Panc1 (cell line): ENCODE results near the gene KIRREL3. TPM values are rescaled to one million over a fixed set of nuclear protein-coding genes. Genes with fewer than 3 reads are reported as not detected.

ENCODE experiments used
- ATAC-seq: fragments of 200-7000 bp; cut with Tn5 transposase; 2 replicates; pipeline ENCODE4 v1.9.1; 2020; ENCODE audit warnings: mild to moderate bottlenecking, moderate library complexity
- BruUV-seq: library from RNA; stranded (reverse); fragments of 400-500 nt; replicated peaks from 2 replicates; lab custom pipeline; 2021; lab: Mats Ljungman, UMichigan
- CTCF ChIA-PET: fragments of 300-600 bp; sonication (Branson Sonifier 250); formaldehyde crosslinking; loops from one replicate; lab custom pipeline; 2022; ENCODE audit warnings: antibody characterized with exemption; lab: Charles Lee
- POLR2A ChIA-PET: fragments of 300-600 bp; sonication (Branson Sonifier 250); formaldehyde crosslinking; loops from one replicate; lab custom pipeline; 2022; ENCODE audit warnings: antibody characterized with exemption; lab: Charles Lee
- DNase-seq: peaks from one replicate; pipeline ENCODE4 v3.0.0-alpha.2; 2010; ENCODE audit warnings: low read depth, low spot score
- H3K27ac ChIP-seq: 2 replicates; pipeline ENCODE4 v1.5.1; 2011; ENCODE audit warnings: mild to moderate bottlenecking, low read length, inconsistent platforms
- H3K27me3 ChIP-seq: fragments of 200-500 bp; sonication (Bioruptor generic); 2 replicates; pipeline ENCODE4 v1.6.0; 2014; ENCODE audit warnings: low read length, inconsistent platforms; ENCODE audit not compliant: control insufficient read depth, insufficient read depth
- H3K36me3 ChIP-seq: fragments of 200-500 bp; sonication (Bioruptor generic); 2 replicates; pipeline ENCODE4 v1.5.1; 2014; ENCODE audit warnings: inconsistent platforms, mild to moderate bottlenecking, low read length, moderate library complexity; ENCODE audit not compliant: control insufficient read depth, insufficient read depth
- H3K4me1 ChIP-seq: 2 replicates; pipeline ENCODE4 v1.5.1; 2011; ENCODE audit warnings: inconsistent platforms, mild to moderate bottlenecking, low read length, moderate library complexity; ENCODE audit not compliant: control insufficient read depth, insufficient read depth
- H3K4me3 ChIP-seq, 2 experiments: 2 replicates each; pipeline ENCODE4 v1.5.1; 2011 to 2012; ENCODE audit warnings: low read depth in 2 of 2, low read length in 2 of 2, mild to moderate bottlenecking in 2 of 2, inconsistent platforms in 1 of 2, moderate library complexity in 1 of 2
- H3K9me3 ChIP-seq: fragments of 200-500 bp; sonication (Bioruptor generic); 2 replicates; pipeline ENCODE4 v1.5.1; 2014; ENCODE audit warnings: low read depth, mild to moderate bottlenecking, inconsistent platforms, low read length, moderate library complexity; ENCODE audit not compliant: control insufficient read depth, insufficient read depth
- POLR2AphosphoS5 ChIP-seq: IDR thresholded peaks from 2 replicates; pipeline ENCODE4 v1.6.1; 2012; ENCODE audit warnings: mild to moderate bottlenecking, low read depth, low read length, moderate library complexity
- SIN3A ChIP-seq: IDR thresholded peaks from 2 replicates; pipeline ENCODE4 v1.6.1; 2012; ENCODE audit warnings: low read depth, mild to moderate bottlenecking, low read length, moderate library complexity, borderline replicate concordance; ENCODE audit not compliant: insufficient read depth
- TCF7L2 ChIP-seq: IDR thresholded peaks from 2 replicates; pipeline ENCODE4 v1.6.1; 2011; ENCODE audit warnings: mild to moderate bottlenecking, low read depth, low read length, inconsistent platforms
- in situ Hi-C: cut with HindIII; loops from 2 replicates; pipeline ENCODE4 v1.10.0; 2016; ENCODE audit warnings: low sequenced_read_pairs, low pct_unique_long_range_greater_than_20kb
- intact Hi-C: fragments of 100-400 bp; cut with micrococcal nuclease; formaldehyde crosslinking; loops from one replicate; pipeline ENCODE4 v1.10.0; 2022; ENCODE audit not compliant: unreplicated experiment
- total RNA-seq: library from RNA; stranded (reverse); gene quantifications from one replicate; pipeline ENCODE4 v1.2.1, GENCODE V29; 2021; ENCODE audit not compliant: unreplicated experiment
- TF ChIP-seq, protein P1 (sequence below), 2 experiments: IDR thresholded peaks; 2 replicates each; pipeline ENCODE4 v1.6.1; 2011 to 2012; ENCODE audit warnings: low read depth in 2 of 2, control low read depth in 1 of 2, low read length in 1 of 2, mild to moderate bottlenecking in 1 of 2, moderate library complexity in 1 of 2; ENCODE audit not compliant: insufficient read depth in 1 of 2
- TF ChIP-seq, protein P2 (sequence below): fragments of 450-650 bp; IDR thresholded peaks from 2 replicates; pipeline ENCODE4 v1.5.1; 2017; ENCODE audit warnings: mild to moderate bottlenecking

KIRREL3 gene
- total RNA-seq, 1 experiment from 2014 or later, result 0.36 TPM

DNA sequence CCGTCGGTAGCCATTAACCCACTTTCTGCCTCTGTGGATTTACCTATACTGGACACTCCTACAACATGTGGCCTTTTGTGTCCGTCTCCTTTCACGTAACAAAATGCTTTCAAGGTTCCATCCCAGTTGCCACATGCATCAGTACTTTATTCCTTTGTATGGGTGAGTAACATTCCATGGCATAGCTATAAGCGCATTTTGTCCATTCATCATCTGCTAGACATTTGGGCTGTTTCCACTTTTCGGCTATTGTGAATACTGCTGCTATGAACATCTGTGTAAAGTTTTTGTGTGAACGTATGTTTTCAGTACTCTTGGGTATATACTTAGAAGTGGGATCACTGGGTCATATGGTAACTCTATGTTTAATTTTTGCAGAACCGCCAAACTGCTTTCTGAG is 387.9 kb downstream of the KIRREL3 start:
- Histone ChIP-seq H3K9me3 (no peaks in the 10 kb centered on the region), H3K27me3 (peaks cover 8% of the 10 kb centered on the region; the same call in 1 of the 2 replicates), H3K27ac (no peak overlapping the region), H3K36me3 (no peaks in the 10 kb centered on the region), H3K4me3 (no peak overlapping the region), H3K4me1 (no peaks in the 10 kb centered on the region)
- TF ChIP-seq, protein P1, sequence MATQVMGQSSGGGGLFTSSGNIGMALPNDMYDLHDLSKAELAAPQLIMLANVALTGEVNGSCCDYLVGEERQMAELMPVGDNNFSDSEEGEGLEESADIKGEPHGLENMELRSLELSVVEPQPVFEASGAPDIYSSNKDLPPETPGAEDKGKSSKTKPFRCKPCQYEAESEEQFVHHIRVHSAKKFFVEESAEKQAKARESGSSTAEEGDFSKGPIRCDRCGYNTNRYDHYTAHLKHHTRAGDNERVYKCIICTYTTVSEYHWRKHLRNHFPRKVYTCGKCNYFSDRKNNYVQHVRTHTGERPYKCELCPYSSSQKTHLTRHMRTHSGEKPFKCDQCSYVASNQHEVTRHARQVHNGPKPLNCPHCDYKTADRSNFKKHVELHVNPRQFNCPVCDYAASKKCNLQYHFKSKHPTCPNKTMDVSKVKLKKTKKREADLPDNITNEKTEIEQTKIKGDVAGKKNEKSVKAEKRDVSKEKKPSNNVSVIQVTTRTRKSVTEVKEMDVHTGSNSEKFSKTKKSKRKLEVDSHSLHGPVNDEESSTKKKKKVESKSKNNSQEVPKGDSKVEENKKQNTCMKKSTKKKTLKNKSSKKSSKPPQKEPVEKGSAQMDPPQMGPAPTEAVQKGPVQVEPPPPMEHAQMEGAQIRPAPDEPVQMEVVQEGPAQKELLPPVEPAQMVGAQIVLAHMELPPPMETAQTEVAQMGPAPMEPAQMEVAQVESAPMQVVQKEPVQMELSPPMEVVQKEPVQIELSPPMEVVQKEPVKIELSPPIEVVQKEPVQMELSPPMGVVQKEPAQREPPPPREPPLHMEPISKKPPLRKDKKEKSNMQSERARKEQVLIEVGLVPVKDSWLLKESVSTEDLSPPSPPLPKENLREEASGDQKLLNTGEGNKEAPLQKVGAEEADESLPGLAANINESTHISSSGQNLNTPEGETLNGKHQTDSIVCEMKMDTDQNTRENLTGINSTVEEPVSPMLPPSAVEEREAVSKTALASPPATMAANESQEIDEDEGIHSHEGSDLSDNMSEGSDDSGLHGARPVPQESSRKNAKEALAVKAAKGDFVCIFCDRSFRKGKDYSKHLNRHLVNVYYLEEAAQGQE (IDR thresholded peaks at IDR 0.05; ENCODE audit: insufficient read depth in 1 of 2, low read depth in 2 of 2, low read length in 1 of 2), result no peak
- no peak for TF ChIP-seq SIN3A
- TF ChIP-seq, protein P2, sequence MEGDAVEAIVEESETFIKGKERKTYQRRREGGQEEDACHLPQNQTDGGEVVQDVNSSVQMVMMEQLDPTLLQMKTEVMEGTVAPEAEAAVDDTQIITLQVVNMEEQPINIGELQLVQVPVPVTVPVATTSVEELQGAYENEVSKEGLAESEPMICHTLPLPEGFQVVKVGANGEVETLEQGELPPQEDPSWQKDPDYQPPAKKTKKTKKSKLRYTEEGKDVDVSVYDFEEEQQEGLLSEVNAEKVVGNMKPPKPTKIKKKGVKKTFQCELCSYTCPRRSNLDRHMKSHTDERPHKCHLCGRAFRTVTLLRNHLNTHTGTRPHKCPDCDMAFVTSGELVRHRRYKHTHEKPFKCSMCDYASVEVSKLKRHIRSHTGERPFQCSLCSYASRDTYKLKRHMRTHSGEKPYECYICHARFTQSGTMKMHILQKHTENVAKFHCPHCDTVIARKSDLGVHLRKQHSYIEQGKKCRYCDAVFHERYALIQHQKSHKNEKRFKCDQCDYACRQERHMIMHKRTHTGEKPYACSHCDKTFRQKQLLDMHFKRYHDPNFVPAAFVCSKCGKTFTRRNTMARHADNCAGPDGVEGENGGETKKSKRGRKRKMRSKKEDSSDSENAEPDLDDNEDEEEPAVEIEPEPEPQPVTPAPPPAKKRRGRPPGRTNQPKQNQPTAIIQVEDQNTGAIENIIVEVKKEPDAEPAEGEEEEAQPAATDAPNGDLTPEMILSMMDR, result no peak
- intact Hi-C loops, result no loop called here
- in situ Hi-C loops, result no loop called here
- no TSS peak for BruUV-seq
- CTCF ChIA-PET, result no interaction called here
- ATAC-seq, result no peak
- POLR2A ChIA-PET, result no interaction called here
- no peak for DNase-seq

DNA sequence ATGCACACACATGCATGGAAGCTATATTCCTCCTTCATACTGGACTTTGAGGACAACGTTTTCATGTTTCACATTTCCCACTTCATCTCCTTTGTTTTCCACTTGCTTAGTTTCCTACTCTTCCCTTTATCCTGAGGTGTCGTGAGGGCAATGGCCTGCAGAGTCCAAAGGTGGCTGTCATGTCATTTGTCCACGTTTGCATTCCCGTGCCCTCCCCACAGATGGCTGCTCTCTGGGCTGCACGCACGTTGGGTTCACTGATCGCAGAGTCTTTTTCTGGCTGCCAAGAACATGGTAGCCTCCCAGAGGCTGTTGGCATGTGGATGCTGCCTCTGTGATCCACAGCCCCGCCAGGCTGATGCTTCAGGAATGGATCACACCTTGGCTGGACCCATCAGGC is 389.1 kb downstream of the KIRREL3 start:
- H3K4me3 ChIP-seq, result no peak overlapping the region
- POLR2A ChIA-PET, result interaction anchor here (0.6 kb wide), 1 partner anchor 13 kb away, joined by 3 read pairs; no protein-coding TSS in a partner anchor
- no peaks in the 10 kb centered on the region for H3K9me3 ChIP-seq
- DNase-seq, result no peak
- CTCF ChIA-PET, result no interaction called here
- TF ChIP-seq SIN3A, result no peak
- no peak for TF ChIP-seq TCF7L2
- TF ChIP-seq, protein P1 (IDR thresholded peaks at IDR 0.05; ENCODE audit: insufficient read depth in 1 of 2, low read depth in 2 of 2, low read length in 1 of 2), result no peak
- TF ChIP-seq, protein P2, result no peak
- TF ChIP-seq POLR2AphosphoS5, result no peak
- in situ Hi-C loops, result no loop called here
- no peak overlapping the region for H3K27ac ChIP-seq
- H3K36me3 ChIP-seq, result no peaks in the 10 kb centered on the region
- intact Hi-C loops, result no loop called here
- no TSS peak for BruUV-seq
- no peaks in the 10 kb centered on the region for H3K4me1 ChIP-seq
- ATAC-seq, result no peak
- H3K27me3 ChIP-seq, result peaks cover 8% of the 10 kb centered on the region; the same call in 1 of the 2 replicates
